ENCODE data around the gene PRELID3B. TPM values are rescaled to one million over a fixed set of nuclear protein-coding genes. Genes with fewer than 3 reads are reported as not detected.

PRELID3B gene
- total and polyA plus RNA-seq, 2 of the 8 experiments (the other 6 are each of a cell fraction or from before 2014, with no cell fraction given) = 8.1 to 50.5 TPM

DNA sequence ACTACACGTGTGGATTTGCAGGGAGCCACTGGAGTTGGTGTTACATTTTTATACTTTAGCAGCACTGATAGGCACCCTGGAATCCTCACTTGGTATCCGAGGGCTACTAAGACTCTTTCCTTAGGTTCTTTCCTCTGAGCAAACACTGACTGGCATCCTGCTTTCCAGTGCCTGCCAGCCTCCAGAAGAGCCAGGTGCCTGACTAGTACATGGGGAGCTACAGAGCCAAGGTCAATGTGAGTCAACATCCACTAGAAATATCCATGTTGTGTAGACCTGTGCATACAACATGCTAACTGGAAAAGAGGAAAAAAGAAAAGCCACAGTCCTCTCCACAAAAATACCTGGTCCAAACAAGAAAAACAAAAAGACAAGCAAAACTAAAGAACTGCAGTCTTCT, 17.5 kb downstream of the PRELID3B start:
- CTCF ChIA-PET (ENCODE audit: partially characterized antibody) = interaction anchor here (1.0 to 2.3 kb wide), 4 partner anchors 8 to 470 kb away, joined by 3 to 5 read pairs (median 4); no protein-coding TSS in a partner anchor
- H4K5ac ChIP-seq (ENCODE audit: insufficient read length, low read depth, low read length) = no peak overlapping the region
- H4K20me1 ChIP-seq (replicated peaks in 1 of 2; ENCODE audit: control insufficient read depth in 1 of 2, insufficient read depth in 2 of 2, low read length in 2 of 2) = peaks cover 7% of the 10 kb centered on the region in 2 experiments
- no peak overlapping the region for H4K8ac ChIP-seq (ENCODE audit: extremely low read depth, insufficient read depth, low read length)
- H3K79me1 ChIP-seq (ENCODE audit: low read depth, low read length) = peaks cover 3% of the 10 kb centered on the region; the same call in 1 of the 2 replicates
- no peak for FAIRE-seq
- no peak overlapping the region for H2AFZ ChIP-seq (ENCODE audit: low read length)
- POLR2A ChIA-PET (ENCODE audit: partially characterized antibody) = interaction anchor here (1.3 kb wide), 1 partner anchor 9 kb away, joined by 3 read pairs; no protein-coding TSS in a partner anchor
- peaks cover 0 to 7% (median 2%) of the 10 kb centered on the region in 4 experiments; a peak in 2 of 7 replicates for H3K27me3 ChIP-seq (replicated peaks in 1 of 4; ENCODE audit: control insufficient read depth in 3 of 4, extremely low read depth in 1 of 4, insufficient read depth in 3 of 4, low read length in 3 of 4)
- H3K4me2 ChIP-seq (ENCODE audit: insufficient read depth in 1 of 2, low read depth in 2 of 2, low read length in 2 of 2) = no peak overlapping the region
- H2BK20ac ChIP-seq (ENCODE audit: low read length) = no peak overlapping the region
- H3K23ac ChIP-seq (ENCODE audit: insufficient read length) = no peak overlapping the region
- H2BK5ac ChIP-seq (ENCODE audit: low read depth, low read length) = no peak overlapping the region
- H3K9ac ChIP-seq (replicated peaks in 1 of 4; ENCODE audit: extremely low read depth in 1 of 4, low read depth in 3 of 4, low read length in 3 of 4) = no peak overlapping the region
- no peak overlapping the region for H2BK120ac ChIP-seq (replicated peaks; ENCODE audit: low read depth, low read length)
- no peak overlapping the region for H3K18ac ChIP-seq (ENCODE audit: extremely low read depth, low read length)
- H3K14ac ChIP-seq (ENCODE audit: insufficient read length) = no peak overlapping the region
- no peak overlapping the region for H3K56ac ChIP-seq (replicated peaks; ENCODE audit: insufficient read length, low read depth, low read length)
- peaks cover 2% of the 10 kb centered on the region; the same call in 1 of the 2 replicates for H3K23me2 ChIP-seq (ENCODE audit: low read depth, low read length)
- H3K4ac ChIP-seq (replicated peaks; ENCODE audit: insufficient read length, low read depth, low read length) = no peak overlapping the region
- H3K9me3 ChIP-seq (ENCODE audit: insufficient read depth in 2 of 2, low read depth in 1 of 2, low read length in 1 of 2) = no peaks in the 10 kb centered on the region
- H3K4me3 ChIP-seq (ENCODE audit: extremely low read depth in 1 of 4, insufficient read depth in 2 of 4, low read depth in 3 of 4, low read length in 4 of 4) = no peak overlapping the region
- H3K79me2 ChIP-seq (ENCODE audit: control insufficient read depth in 1 of 2, insufficient read depth in 2 of 2, low read length in 2 of 2) = 0 out of 4 replicates have a peak, but pooled peaks cover 0 to 3% of the 10 kb centered on the region in 2 experiments
- no peak overlapping the region for H2AK5ac ChIP-seq (ENCODE audit: low read depth, low read length)
- no peak overlapping the region for H4K91ac ChIP-seq (replicated peaks; ENCODE audit: insufficient read length, low read length)
- 83% methylated on average over 2 of the region's 2 CpGs; no CpG with 5 or more reads in 1 of the 2 experiments for WGBS, 2 experiments (ENCODE audit: extremely low coverage in 1 of 2, insufficient coverage in 1 of 2, insufficient read length in 1 of 2, insufficient replicate concordance in 2 of 2, low coverage in 1 of 2, low lambda C conversion rate in 2 of 2, missing lambda C conversion rate in 1 of 2)
- H2BK15ac ChIP-seq (ENCODE audit: low read length) = no peak overlapping the region
- H2BK12ac ChIP-seq (ENCODE audit: low read depth, low read length) = no peak overlapping the region
- H3K4me1 ChIP-seq (replicated peaks in 1 of 4; ENCODE audit: control insufficient read depth in 3 of 4, insufficient read depth in 4 of 4, low read length in 3 of 4) = peaks cover 0 to 2% (median 0%) of the 10 kb centered on the region in 4 experiments; a peak in 3 of 7 replicates
- TF ChIP-seq CTBP2 (IDR thresholded peaks at IDR 0.05; ENCODE audit: borderline replicate concordance, insufficient read depth, insufficient read length, low read length) (no peak), CTCF (IDR thresholded peaks at IDR 0.05; ENCODE audit: control extremely low read depth in 1 of 3, insufficient read depth in 1 of 3, low read depth in 1 of 3, low read length in 3 of 3) (no peak)
- DNase-seq (ENCODE audit: low read depth in 1 of 2, low spot score in 2 of 2) = no peak
- H3K36me3 ChIP-seq (ENCODE audit: control insufficient read depth in 2 of 4, insufficient read depth in 4 of 4, low read length in 3 of 4) = peaks cover 2 to 36% (median 13%) of the 10 kb centered on the region in 4 experiments; a peak in 6 of 8 replicates
- no peak overlapping the region for H3K27ac ChIP-seq (ENCODE audit: low read depth, low read length)
